Measurements from ENCODE around the gene PTPRJ. TPM values are rescaled to one million over a fixed set of nuclear protein-coding genes. Genes with fewer than 3 reads are reported as not detected.

Gene PTPRJ
- total and polyA plus RNA-seq, 2 donors (not counting 3 experiments of a cell fraction or from before 2014, with no cell fraction given) = 3.1 to 7.7 TPM

DNA sequence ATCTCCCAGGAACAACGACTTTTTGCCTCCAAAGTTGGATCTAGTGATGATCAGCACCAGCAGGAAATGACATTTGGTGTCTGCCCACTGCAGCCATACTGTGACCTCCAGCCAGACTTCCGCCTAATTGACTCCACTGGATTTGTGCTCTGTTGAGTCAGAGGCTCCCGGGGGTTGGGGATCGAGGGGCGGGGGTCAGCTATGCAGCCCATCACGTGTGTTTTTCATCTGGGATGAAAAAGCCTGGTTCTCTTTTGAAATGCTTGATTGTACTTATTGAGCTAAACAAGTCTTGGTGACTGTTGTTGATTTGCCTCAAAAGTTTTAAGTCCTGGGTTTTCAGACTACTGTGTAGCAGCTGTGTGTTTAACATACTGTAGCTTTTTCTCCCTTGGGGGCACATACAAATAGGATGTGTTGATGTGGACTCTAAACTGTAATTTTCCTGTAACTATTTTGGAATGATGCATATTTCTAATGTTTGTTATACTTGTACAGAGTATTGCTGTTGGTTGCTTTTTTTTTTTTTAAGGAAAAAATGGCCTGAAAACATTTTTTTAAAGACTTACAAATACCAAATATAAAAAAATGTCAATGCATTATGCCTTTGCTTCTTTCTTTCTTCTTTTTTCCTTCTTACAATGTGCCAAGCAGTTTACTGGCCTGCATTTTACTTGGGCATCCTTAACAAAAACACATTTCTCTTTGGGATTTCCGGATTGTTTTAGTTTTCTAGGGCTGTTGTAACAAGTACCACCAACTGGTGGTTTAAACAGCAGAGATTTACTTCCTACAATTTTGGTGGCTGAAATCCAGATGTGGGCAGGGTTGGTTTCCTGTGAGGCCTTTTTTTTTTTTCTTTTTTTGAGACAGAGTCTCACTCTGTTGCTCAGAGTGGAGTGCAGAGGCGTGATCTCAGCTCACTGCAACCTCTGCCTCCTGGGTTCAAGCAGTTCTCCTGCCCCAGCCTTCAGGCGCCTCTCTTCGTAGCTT lies 190.2 kb downstream of the PTPRJ start:
- dilution Hi-C loops (cut with MboI; ENCODE audit: extremely low pct_ligation_motif_present, low sequenced_read_pairs) = no loop called here
- peak; percentile 27 for DNase-seq (ENCODE audit: low read depth, low spot score)

More for the DNA sequence above, 190.2 kb downstream of the PTPRJ start:
- ChIA-PET CTCF (interaction anchor here (0.7 to 1.1 kb wide), 2 partner anchors 53 to 236 kb away, joined by 3 to 5 read pairs; no protein-coding TSS in a partner anchor), POLR2A (interaction anchor here (0.7 kb wide), 1 partner anchor 1156 kb away, joined by 5 read pairs; no protein-coding TSS in a partner anchor)
- Histone ChIP-seq H4K20me1 (replicated peaks; ENCODE audit: control insufficient read depth, extremely low read depth, insufficient read depth, low read length) (no peaks in the 10 kb centered on the region), H3K27ac (ENCODE audit: insufficient read depth, low read depth, low read length) (peak overlapping the region; percentile 12), H3K4me3 (replicated peaks in 1 of 3; ENCODE audit: insufficient read depth in 1 of 3, low read depth in 1 of 3, low read length in 3 of 3) (no peak overlapping the region), H3K36me3 (ENCODE audit: control insufficient read depth in 2 of 2, extremely low read depth in 1 of 2, insufficient read depth in 2 of 2, low read length in 2 of 2) (no peaks in the 10 kb centered on the region), H3K9me3 (replicated peaks; ENCODE audit: control insufficient read depth, insufficient read depth, low read length) (no peaks in the 10 kb centered on the region), H3K27me3 (ENCODE audit: control insufficient read depth in 2 of 2, insufficient read depth in 2 of 2, low read length in 2 of 2) (no peaks in the 10 kb centered on the region), H3K4me2 (ENCODE audit: insufficient read depth, low read length) (no peak overlapping the region), H3K4me1 (ENCODE audit: control insufficient read depth, extremely low read depth, insufficient read depth, low read length) (peaks cover 6% of the 10 kb centered on the region), H3K79me2 (ENCODE audit: control insufficient read depth, insufficient read depth, low read length) (no peaks in the 10 kb centered on the region), H2AFZ (ENCODE audit: low read depth, low read length) (no peak overlapping the region), H3K9ac (replicated peaks; ENCODE audit: extremely low read depth, insufficient read depth, low read length) (no peak overlapping the region), H3K9me1 (replicated peaks; ENCODE audit: control insufficient read depth, extremely low read depth, insufficient read depth, low read length) (no peaks in the 10 kb centered on the region)
- no TSS peak for BruUV-seq (replicated peaks)
- intact Hi-C loops (cut with micrococcal nuclease) = loop anchor here (5.0 to 10.0 kb wide), 3 partner anchors 137 to 1357 kb away; partner anchors contain the start of gene OR4S1
- TF ChIP-seq POLR2AphosphoS5 (IDR thresholded peaks at IDR 0.05; ENCODE audit: insufficient read depth, low read depth, low read length) (no peak), POLR2A (IDR thresholded peaks at IDR 0.05; ENCODE audit: low read depth, low read length) (no peak), EZH2 (IDR thresholded peaks at IDR 0.05; ENCODE audit: borderline replicate concordance, low read depth, low read length, severe bottlenecking) (no peak), JUN (IDR thresholded peaks at IDR 0.05; ENCODE audit: borderline replicate concordance, insufficient read depth, insufficient read length, low read depth) (no peak), FOS (IDR thresholded peaks at IDR 0.05; ENCODE audit: borderline replicate concordance, insufficient read depth, low read length) (no peak), MYC (IDR thresholded peaks at IDR 0.05; ENCODE audit: low read depth, low read length) (no peak), GATA2 (IDR thresholded peaks at IDR 0.05; ENCODE audit: insufficient read depth, insufficient read length, low read depth, low read length) (no peak)
- TF ChIP-seq, protein P1, sequence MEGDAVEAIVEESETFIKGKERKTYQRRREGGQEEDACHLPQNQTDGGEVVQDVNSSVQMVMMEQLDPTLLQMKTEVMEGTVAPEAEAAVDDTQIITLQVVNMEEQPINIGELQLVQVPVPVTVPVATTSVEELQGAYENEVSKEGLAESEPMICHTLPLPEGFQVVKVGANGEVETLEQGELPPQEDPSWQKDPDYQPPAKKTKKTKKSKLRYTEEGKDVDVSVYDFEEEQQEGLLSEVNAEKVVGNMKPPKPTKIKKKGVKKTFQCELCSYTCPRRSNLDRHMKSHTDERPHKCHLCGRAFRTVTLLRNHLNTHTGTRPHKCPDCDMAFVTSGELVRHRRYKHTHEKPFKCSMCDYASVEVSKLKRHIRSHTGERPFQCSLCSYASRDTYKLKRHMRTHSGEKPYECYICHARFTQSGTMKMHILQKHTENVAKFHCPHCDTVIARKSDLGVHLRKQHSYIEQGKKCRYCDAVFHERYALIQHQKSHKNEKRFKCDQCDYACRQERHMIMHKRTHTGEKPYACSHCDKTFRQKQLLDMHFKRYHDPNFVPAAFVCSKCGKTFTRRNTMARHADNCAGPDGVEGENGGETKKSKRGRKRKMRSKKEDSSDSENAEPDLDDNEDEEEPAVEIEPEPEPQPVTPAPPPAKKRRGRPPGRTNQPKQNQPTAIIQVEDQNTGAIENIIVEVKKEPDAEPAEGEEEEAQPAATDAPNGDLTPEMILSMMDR (IDR thresholded peaks at IDR 0.05; ENCODE audit: extremely low read depth in 1 of 2, insufficient read depth in 1 of 2, low read depth in 1 of 2, low read length in 2 of 2) = no peak
- TF ChIP-seq, protein P2, sequence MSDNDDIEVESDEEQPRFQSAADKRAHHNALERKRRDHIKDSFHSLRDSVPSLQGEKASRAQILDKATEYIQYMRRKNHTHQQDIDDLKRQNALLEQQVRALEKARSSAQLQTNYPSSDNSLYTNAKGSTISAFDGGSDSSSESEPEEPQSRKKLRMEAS (IDR thresholded peaks at IDR 0.05; ENCODE audit: insufficient read depth, insufficient read length) = no peak
- FAIRE-seq = no peak

All from endothelial cell of umbilical vein (primary cell).